NCI-H2107 treated with DMSO at 0.1 percent for 48 hours (cell line): ENCODE data around the gene PLA2G4B.

ENCODE experiments used
- DNase-seq: peaks from one replicate; lab custom pipeline; 2025; ENCODE audit not compliant: unreplicated experiment; lab: John Stamatoyannopoulos, UW

PLA2G4B gene

DNA sequence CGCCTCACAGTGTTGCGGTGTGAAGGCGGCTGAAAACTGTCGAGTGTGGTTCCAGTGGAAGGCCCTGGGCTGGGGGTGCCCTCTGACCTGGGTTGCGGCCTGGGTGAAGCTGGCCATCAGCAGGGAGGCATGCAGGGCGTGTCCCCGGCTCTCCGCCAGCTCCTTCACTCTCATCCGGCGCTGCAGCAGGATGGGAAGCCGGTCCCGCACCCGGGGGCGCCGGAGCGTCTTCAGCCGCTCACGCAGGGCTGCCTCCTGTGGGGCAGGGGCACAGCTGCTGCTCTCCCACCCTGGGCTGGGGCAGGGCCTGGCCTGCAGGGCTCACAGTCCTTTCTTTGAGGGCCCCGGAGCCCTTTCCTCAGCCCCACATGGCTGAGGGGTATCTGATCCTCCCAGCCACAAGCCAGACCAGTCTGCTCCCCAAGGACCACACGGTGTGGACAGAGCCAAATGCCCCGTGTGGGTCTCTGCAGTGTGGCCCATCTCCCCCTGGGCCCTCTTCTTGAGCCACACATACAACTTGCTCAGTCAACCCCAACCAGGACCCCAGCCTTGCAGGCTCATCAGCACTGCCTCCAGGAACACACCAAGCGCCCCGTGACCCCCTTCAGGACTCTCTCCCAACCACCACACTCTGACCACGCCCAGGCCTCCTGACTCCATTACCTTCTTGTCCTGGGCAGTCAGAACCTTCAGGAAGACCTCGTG is 28.4 kb downstream of the PLA2G4B start:
- no peak for DNase-seq

DNA sequence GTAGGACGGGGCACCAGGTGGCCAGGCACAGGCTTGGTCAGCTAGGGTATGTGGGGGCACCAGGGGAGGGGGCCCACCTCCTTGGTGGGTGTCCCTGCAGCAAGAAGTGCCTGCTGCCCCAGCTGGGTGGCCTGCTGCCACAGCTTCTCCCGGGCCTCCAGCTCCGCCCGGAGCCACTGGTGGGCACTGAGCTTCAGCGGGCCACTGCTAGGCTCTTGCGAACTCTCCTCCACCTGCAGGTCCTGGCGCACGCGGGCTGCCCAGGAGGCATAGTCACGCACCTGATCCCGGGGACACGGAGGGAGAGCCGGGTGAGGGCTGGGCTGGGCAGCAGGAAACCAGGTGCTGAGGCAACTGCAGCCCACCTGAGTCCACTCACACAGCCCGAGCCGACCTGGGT is 29.7 kb downstream of the PLA2G4B start:
- DNase-seq: no peak

GRCh38 chr15:41869770-41870688 is 31.4 kb downstream of the PLA2G4B start:
- no peak for DNase-seq

DNA sequence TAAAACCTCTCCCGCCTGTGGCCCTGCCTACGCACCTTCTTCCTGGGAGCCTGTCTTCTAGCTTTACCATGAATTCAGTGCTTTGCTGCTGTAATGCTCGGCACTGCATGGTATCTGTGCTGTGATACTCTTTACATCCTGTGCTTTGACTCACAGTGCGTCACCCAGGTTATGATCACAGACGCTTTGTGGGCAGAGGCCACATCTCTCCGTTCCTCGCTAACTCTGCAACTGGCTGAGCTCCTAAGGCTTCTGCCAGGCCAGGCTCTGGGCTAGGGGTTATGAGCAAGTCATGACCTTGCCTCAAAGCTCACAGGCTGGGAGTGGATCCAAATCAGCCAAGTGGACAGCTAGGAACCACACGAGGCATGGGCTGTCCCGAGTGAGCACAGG is 32.0 kb downstream of the PLA2G4B start:
- no peak for DNase-seq

DNA sequence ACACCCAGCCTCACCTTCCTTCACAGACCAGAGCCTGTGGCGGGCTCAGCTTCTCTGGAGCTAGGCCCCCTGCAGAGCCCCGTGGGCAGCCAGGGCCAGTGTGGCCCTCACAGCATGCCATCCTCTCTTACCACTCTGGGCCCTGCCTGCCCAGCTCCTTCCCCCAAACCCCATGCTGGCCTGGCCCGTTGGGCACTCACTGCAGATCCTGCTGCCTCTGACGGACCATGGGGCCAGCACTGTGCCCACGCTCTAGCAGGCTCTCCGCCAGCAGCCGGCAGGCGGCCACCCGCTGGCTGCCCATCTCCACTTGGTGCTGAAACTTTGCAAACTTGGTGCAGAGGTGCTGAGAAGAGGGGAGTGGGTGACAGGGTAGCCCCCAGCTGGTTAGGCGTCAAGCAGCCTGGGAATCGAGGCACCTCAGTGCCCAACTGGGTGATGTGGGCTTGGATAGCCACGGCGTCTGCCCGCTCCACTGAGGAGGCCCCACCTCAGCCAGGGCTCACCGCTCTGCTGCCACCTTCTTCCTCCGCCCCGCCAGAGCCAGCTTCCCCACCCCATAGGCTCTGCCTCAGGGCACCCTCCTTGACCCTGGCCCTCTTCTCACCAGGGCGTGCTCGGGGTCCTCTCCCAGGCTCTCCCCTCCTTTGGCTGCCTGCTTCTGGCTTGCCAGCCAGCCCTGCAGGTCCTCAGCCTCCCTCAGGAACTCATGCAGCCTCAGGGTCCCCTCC is 32.7 kb downstream of the PLA2G4B start:
- no peak for DNase-seq

DNA sequence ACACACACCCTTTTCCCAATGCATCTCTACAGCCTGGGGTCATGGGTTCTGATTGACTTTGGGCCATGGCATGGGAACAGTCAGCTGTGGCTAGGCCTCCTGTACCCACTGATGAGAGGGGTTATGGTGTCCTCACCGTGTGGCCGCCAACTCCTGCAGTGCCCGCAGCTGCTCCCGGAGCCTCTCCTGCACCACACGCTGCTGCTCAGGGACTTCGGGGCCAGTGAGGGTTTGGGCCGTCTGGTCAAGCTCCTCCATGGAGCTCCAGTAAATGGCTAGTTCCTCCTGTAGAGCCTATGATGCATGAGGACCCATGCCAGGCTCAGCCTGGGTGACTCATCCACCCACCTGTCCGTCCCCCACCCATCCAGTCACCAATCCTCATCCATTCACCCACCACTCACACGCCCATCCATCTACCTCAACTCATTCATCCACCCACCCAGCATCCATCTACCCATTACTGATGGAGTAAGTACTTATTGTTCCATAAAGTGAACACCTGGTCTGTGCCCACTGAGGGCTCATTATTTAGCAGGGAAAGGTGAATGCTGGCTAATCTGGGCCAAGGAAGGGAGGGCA is 33.6 kb downstream of the PLA2G4B start:
- DNase-seq: no peak

- DNase-seq: peak; percentile 54
Observed at GRCh38 chr15:41873711-41874110, 35.1 kb downstream of the PLA2G4B start.

- DNase-seq: no peak
Observed at GRCh38 chr15:41874736-41875135, 36.1 kb downstream of the PLA2G4B start.

- DNase-seq: no peak
Observed at GRCh38 chr15:41876007-41876406, 37.4 kb downstream of the PLA2G4B start.

GRCh38 chr15:41876689-41877088 is 38.0 kb downstream of the PLA2G4B start:
- no peak for DNase-seq

DNA sequence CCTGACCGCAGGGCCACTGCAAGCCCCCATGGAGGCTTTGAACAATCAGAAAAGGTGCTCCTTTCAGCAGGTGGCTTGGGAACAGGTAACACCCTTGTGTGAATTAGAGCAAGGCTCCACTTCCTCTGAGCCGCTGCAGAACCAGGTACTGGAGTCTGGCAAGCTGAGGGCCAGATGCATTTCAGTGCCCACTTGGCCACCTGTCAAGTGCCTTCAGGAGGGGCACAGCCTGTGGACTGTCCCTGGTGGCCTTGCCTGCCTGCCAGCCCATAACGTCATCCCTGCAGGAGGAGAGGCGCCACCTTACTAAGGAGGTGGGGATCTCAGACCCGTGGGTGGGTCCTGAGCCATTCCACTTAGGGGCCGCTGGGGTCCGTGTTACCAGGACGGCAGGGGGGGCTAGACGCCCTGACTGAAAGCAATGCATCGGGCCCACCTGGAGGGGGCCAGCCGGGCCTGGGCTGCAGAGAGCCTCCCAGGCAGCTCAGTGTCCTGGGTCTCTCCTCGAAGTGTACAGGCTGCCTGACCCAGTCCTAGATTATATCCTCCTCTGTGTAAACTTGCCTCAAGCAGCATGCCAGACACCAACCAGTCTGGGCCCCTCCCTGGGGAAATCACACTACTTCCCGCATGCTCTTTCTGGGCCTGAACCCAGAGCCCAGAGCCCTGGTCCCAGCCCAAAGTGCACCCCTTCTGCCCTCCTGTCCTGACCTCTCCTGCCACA is 39.1 kb downstream of the PLA2G4B start:
- peak; percentile 34 for DNase-seq

DNA sequence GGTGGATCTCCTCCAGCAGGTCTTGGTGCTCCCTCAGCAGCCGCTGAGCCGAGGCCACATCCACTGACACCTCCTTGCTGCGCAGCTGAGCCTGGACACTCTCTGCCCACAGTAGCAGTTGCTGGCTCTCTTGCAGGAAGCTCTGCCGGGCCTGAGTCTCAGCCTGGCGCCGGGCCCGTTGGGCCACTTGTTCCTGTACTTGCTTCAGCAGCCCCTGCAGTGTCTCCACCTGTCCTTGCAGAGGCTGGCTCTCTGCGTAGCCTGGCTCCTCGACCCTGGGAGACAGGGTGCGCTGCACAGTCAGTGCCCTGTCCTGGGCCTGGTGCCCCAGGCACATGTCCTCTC is 39.7 kb downstream of the PLA2G4B start:
- no peak for DNase-seq

DNA sequence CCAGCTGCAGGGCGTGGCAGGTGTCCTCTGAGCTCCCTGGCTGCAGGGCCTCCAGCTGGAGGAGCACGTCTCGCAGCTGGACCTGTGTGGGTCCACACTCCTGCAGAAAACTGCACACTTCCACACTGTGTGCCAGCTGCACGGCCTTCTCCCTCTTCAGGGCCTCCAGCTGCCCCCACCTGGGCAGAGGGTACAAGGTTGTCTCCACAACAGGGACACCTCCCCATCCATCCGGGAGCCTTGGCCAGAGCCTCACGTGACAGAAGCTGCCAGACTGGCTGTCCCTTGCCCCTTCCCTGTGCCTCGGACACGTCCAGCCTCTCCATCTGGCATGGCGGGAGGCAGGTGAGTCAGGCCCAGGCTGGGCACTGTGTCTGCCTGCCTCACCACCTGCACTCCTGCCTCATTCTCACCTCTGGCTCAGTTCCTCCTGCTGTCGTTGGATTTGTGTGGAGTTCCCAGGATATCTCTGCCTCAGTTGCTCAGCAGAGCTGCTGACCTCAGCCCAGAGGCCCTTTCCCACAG is 40.7 kb downstream of the PLA2G4B start:
- DNase-seq: no peak

DNA sequence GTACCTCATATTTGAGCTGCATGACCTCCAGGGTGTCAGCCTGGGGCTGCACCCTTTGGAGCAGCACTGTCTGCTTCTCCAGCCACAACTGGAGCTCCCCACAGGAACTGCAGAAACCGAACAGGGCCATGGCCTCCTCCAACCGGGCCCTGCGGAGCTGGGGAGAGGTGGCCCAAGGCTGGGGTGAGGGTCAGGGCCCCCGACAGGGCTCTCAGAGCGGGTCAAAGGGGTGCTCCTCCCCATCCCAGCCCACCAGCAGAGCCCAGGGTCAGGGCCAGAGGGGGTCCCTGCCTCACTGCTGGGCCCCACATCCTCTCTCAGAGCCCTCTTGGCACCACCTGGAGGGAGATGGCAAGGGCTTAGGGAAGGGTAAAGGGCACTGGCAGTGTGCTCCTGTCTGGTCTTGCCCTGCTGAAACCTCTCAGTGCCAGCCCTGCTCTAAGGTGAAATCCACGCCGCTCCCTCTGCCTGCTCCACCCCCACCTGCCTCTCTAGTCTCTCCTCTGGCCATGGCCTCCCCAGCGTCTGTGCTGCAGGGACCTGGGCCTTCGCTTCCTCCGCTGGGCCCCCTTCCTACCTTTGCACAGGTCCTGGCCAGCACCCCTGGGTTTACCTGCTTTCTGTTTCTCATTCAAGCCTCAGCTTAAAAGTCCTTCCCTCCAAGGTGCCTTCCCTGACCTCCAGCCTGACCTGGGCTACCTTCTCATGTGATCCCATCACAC is 41.7 kb downstream of the PLA2G4B start:
- DNase-seq: no peak

- DNase-seq: no peak
Observed at GRCh38 chr15:41881086-41881485, 42.4 kb downstream of the PLA2G4B start.

- DNase-seq: no peak
Observed at GRCh38 chr15:41881550-41881919, 42.9 kb downstream of the PLA2G4B start.

GRCh38 chr15:41881920-41882688 is 43.5 kb downstream of the PLA2G4B start:
- no peak for DNase-seq

DNA sequence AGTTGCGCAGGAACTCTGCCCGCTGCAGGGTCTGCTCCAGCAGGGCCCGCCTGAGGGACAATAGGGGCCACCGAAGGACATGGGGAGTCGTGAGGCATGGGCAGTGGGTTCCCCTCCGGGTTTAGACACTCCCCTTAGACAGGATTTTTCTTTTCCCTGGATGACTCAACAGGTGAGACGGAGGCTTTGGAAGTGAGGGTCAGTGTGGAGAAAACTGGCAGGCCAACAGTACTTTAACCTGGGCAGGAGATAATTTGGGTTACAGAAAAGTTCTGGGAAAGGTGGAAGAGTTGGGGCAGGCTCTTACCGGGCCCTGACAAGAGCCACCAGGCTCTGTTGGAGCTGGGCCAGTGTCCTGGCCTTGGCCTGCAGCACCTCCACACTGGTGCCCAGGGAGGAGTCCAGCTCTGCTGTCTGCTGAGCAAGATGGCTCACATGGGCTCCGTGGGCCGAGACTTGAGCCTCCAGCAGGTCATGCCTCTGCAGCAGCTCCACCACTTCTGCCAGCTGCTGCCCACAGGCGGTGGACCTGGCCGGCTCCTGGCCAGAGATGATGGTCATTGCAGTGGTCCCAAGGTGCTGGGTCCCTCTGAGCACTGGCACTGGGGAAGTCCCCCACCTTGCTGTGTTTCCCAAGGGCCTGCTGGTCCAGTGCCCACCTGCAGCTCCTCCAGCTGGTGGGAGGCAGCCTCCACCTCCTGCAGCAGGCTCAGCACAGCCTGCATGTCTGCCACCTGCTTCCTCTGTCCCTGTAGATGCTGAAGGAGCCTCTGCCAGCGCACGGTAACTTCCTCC is 44.2 kb downstream of the PLA2G4B start:
- peak; percentile 1 for DNase-seq
